Measurements from ENCODE around the gene MKRN1. TPM values are rescaled to one million over a fixed set of nuclear protein-coding genes. Genes with fewer than 3 reads are reported as not detected.

MKRN1 gene
- total RNA-seq, 4 donors from 2014 or later: 66.4 to 105 (median 77.9) TPM

DNA sequence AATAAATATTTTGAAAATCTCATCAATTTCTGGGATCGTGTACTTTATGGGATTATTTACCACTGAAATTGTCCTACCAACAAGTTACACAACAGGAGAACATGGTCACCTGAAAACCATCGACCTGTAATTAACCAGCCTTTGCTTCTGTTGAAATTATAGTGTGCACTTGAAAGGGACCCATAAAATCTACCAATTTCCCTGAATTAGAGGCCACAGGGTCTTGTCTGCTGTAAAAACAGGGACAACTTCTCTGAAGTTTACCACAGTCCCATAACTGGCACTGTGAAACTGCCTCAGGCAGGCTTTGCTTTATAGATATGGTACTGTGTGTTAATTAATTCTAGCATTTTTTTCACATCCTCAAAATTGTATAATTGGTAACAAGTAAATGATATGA is 37.8 kb downstream of the MKRN1 start:
- WGBS: 70% methylated on average over 2 of the region's 2 CpGs
- no peak for DNase-seq (ENCODE audit: extremely low spot score)
- H3K27ac ChIP-seq (replicated peaks in 1 of 4): no peak overlapping the region
- H3K36me3 ChIP-seq: no peaks in the 10 kb centered on the region
- no peaks in the 10 kb centered on the region for H3K9me3 ChIP-seq
- no peak for TF ChIP-seq POLR2A (IDR thresholded peaks at IDR 0.05; ENCODE audit: low read depth)
- no peak for TF ChIP-seq POLR2AphosphoS5 (IDR thresholded peaks at IDR 0.05)
- TF ChIP-seq CTCF (IDR thresholded peaks at IDR 0.05): no peak
- no peak for TF ChIP-seq EP300 (IDR thresholded peaks at IDR 0.05)
- H3K4me1 ChIP-seq: no peaks in the 10 kb centered on the region
- no peaks in the 10 kb centered on the region for H3K27me3 ChIP-seq
- intact Hi-C loops (cut with DNase I): no loop called here
- no peak overlapping the region for H3K4me3 ChIP-seq

GRCh38 chr7:140440593-140440992 is 38.7 kb downstream of the MKRN1 start:
- Histone ChIP-seq H3K4me3 (no peak overlapping the region), H3K4me1 (peaks cover 0 to under 1% (median 0%) of the 10 kb centered on the region in 4 donors), H3K9me3 (no peaks in the 10 kb centered on the region), H3K27me3 (no peaks in the 10 kb centered on the region), H3K36me3 (no peaks in the 10 kb centered on the region), H3K27ac (replicated peaks in 1 of 4) (no peak overlapping the region)
- intact Hi-C loops (cut with DNase I): no loop called here
- no peak for DNase-seq (ENCODE audit: extremely low spot score)
- WGBS: 100% methylated on average over 3 of the region's 3 CpGs
- TF ChIP-seq CTCF (IDR thresholded peaks at IDR 0.05): no peak
- TF ChIP-seq EP300 (IDR thresholded peaks at IDR 0.05): no peak
- no peak for TF ChIP-seq POLR2AphosphoS5 (IDR thresholded peaks at IDR 0.05)
- no peak for TF ChIP-seq POLR2A (IDR thresholded peaks at IDR 0.05; ENCODE audit: low read depth)

GRCh38 chr7:140439359-140439758 is 39.9 kb downstream of the MKRN1 start:
- Histone ChIP-seq H3K4me3 (no peak overlapping the region), H3K4me1 (peaks cover 0 to 6% (median 2%) of the 10 kb centered on the region in 4 donors), H3K27me3 (no peaks in the 10 kb centered on the region), H3K9me3 (no peaks in the 10 kb centered on the region), H3K36me3 (no peaks in the 10 kb centered on the region), H3K27ac (replicated peaks in 1 of 4) (no peak overlapping the region)
- TF ChIP-seq POLR2AphosphoS5 (IDR thresholded peaks at IDR 0.05) (no peak), POLR2A (IDR thresholded peaks at IDR 0.05; ENCODE audit: low read depth) (no peak), EP300 (IDR thresholded peaks at IDR 0.05) (no peak), CTCF (IDR thresholded peaks at IDR 0.05) (no peak)
- 80% methylated on average over 3 of the region's 3 CpGs for WGBS
- intact Hi-C loops (cut with DNase I): no loop called here
- no peak for DNase-seq (ENCODE audit: extremely low spot score)

DNA sequence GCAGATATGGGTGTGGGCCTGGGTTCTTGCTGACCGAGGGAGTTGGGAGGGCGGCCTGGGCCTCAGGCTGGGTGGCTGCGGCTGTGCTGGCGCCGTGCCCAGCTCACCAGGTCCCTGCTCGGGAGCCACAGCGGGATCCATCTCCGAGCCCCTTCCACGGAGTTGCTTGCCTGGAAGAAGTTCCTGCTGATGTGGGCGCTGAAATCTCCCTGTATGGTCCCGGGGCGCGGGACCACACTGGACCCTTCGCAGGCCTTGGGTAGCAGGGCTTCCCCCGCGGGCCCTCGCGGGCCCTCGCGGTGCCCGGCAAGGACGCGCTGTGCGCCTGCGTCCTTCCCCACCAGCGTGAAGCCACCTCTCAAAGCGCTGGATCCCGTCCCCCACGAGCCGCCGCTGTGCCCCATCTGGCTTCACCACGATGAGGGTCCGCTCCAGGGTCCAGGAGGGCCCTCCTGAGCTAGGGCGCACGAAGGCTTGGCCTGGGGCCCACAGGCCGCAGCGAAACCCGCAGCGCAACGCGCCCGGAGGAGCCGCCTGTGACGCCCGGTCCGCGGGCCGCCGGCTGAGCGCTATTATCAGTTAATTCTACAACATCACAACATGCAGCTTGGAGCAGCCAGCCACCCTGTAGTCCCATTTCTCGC is 43.9 kb downstream of the MKRN1 start:
- no peak for DNase-seq (ENCODE audit: extremely low spot score)
- H3K9me3 ChIP-seq: no peaks in the 10 kb centered on the region
- peak overlapping the region; percentile 26 to 40 (median 38) for H3K4me3 ChIP-seq
- H3K27me3 ChIP-seq: no peaks in the 10 kb centered on the region
- no peaks in the 10 kb centered on the region for H3K36me3 ChIP-seq
- intact Hi-C loops (cut with DNase I): no loop called here
- peaks cover 0 to 6% (median 2%) of the 10 kb centered on the region in 4 donors for H3K4me1 ChIP-seq
- no peak for TF ChIP-seq POLR2A (IDR thresholded peaks at IDR 0.05; ENCODE audit: low read depth)
- no peak for TF ChIP-seq POLR2AphosphoS5 (IDR thresholded peaks at IDR 0.05)
- no peak for TF ChIP-seq EP300 (IDR thresholded peaks at IDR 0.05)
- no peak for TF ChIP-seq CTCF (IDR thresholded peaks at IDR 0.05)
- WGBS: 56% methylated on average over 22 of the region's 51 CpGs
- no peak overlapping the region for H3K27ac ChIP-seq (replicated peaks in 1 of 4)

- TF ChIP-seq POLR2AphosphoS5 (IDR thresholded peaks at IDR 0.05): no peak
- TF ChIP-seq CTCF (IDR thresholded peaks at IDR 0.05): no peak
- no peak for TF ChIP-seq POLR2A (IDR thresholded peaks at IDR 0.05; ENCODE audit: low read depth)
- TF ChIP-seq EP300 (IDR thresholded peaks at IDR 0.05): no peak
- H3K9me3 ChIP-seq: no peaks in the 10 kb centered on the region
- H3K27me3 ChIP-seq: no peaks in the 10 kb centered on the region
- H3K27ac ChIP-seq (replicated peaks in 1 of 4): no peak overlapping the region
- DNase-seq (ENCODE audit: extremely low spot score): no peak
- WGBS: 91% methylated on average over 3 of the region's 3 CpGs
- peaks cover 0 to 6% (median 2%) of the 10 kb centered on the region in 4 donors for H3K4me1 ChIP-seq
- H3K4me3 ChIP-seq: no peak overlapping the region
- no peaks in the 10 kb centered on the region for H3K36me3 ChIP-seq
- intact Hi-C loops (cut with DNase I): no loop called here
Observed at GRCh38 chr7:140433396-140433795, 45.9 kb downstream of the MKRN1 start.

Measured in esophagus muscularis mucosa (tissue), 4 donors.